Pancreas (tissue), 10 donors: Measurements from ENCODE around the gene KIAA1671. TPM values are rescaled to one million over a fixed set of nuclear protein-coding genes. Genes with fewer than 3 reads are reported as not detected.
A peak's percentile ranks its signal among the peaks of the same experiment; 100 is the strongest.

Source experiments
- ATAC-seq, 4 donors: fragments of 200-7000 bp; cut with Tn5 transposase; one replicate each; pipeline versions ENCODE4 v1.8.0 to v1.9.1; 2020; ENCODE audit warnings: mild to moderate bottlenecking in 4 of 4, moderate library complexity in 4 of 4
- DNase-seq, 6 donors: peaks; one replicate each; pipeline ENCODE4 v3.0.0-alpha.2; 2020
- FAIRE-seq: peaks from 2 replicates; lab custom pipeline; 2012; peaks lifted over from hg19 to GRCh38; lab: Jason Lieb, UNC
- H3K27ac ChIP-seq, 4 donors: fragments of 200-600 bp; sonication (generic); 1 replicate in 3 of 4; 2 replicates in 1 of 4; pipeline versions ENCODE4 v1.5.0 to v1.8.0; 2020
- H3K27me3 ChIP-seq, 4 donors: fragments of 200-600 bp; one replicate each; pipeline ENCODE4 v1.8.0; 2021
- H3K36me3 ChIP-seq, 3 donors: fragments of 200-600 bp; sonication (generic) in 1 of 3; one replicate each; pipeline versions ENCODE4 v1.5.0 to v1.8.0; 2020 to 2021
- H3K4me1 ChIP-seq, 3 donors: fragments of 200-600 bp; one replicate each; pipeline ENCODE4 v1.8.0; 2021
- H3K4me3 ChIP-seq, 4 donors: fragments of 200-600 bp; sonication (generic) in 2 of 4; one replicate each; pipeline versions ENCODE4 v1.5.0 to v1.8.0; 2020 to 2021
- H3K9me3 ChIP-seq, 4 donors: fragments of 200-600 bp; one replicate each; pipeline ENCODE4 v1.8.0; 2021
- CTCF ChIP-seq, 4 donors: fragments of 200-600 bp; sonication (generic) in 3 of 4; IDR thresholded peaks; one replicate each; pipeline versions ENCODE4 v1.5.0 to v1.8.0; 2021; ENCODE audit warnings: antibody characterized with exemption in 4 of 4
- WGBS, 2 donors: extraction: QIAGEN DNeasy Blood & Tissue Kit; methylation state at CpG; one replicate each; pipeline ENCODE4 v1.1.7; 2013; 5-methylcytosine and 5-hydroxymethylcytosine counted together
- intact Hi-C, 3 donors: fragments of 100-400 bp; cut with DNase I; formaldehyde crosslinking; loops; one replicate each; pipeline versions ENCODE4 v1.11.1 to v1.14.2; 2022
- polyA plus RNA-seq, 2 donors: library from polyadenylated mRNA; stranded (reverse); fragments of 200-250 nt; gene quantifications; one replicate each; pipeline ENCODE4 v1.2.3, GENCODE V29; 2013
- total RNA-seq, 6 donors: library from RNA; stranded (reverse); fragmentation: NEBNext Ultra II Directional in 4 of 6; extraction: Animal tissue kit (Norgen Biotek cat#: 25700) in 4 of 6; gene quantifications; one replicate each; pipeline versions ENCODE4 v1.2.1 to v1.2.4, GENCODE V29; 2021 to 2023
- donor health status: healthy with polysubstance abuse.
- donor health status: DM: no; HTN: no; CAD: no; lungs with moderate emphysema.
- donor health status: DM: no; HTN: no; CAD: no.
- donor health status: control.
- donor health status: control.
- donor health status: Bipolar disorder and iron deficiency.
- donor health status: DM: yes; HTN: yes; CAD: no.
- donor health status: DM: no; HTN: no; CAD: no.
- donor health status: DM: no; HTN: no; CAD: no.
- donor health status: DM: yes; HTN: yes; CAD: no.

Gene KIAA1671
- total and polyA plus RNA-seq, 8 donors: 8.3 to 28.8 (median 19.0) TPM

DNA sequence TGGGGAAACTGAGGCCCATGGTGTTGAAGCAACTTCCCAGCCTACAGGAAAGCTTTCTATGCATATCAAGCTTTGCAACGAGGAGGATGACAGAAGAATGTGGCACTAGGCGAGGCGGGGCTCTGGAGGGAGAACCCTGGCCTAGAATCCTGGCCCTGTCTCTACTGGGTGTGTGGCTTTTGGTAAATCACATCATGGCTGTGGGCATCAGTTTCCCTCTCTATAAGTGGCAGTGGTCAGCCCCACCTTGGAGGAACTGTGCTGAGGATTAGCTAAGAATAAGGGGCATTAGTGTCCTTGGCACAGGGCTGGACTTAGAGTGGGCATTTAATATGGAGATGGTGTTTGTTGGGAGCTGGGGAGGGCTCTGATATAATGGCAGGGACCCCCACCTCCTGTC is 124.5 kb downstream of the KIAA1671 start:
- Histone ChIP-seq H3K4me1 (no peaks in the 10 kb centered on the region), H3K36me3 (no peaks in the 10 kb centered on the region), H3K4me3 (no peak overlapping the region), H3K27ac (no peak overlapping the region), H3K27me3 (no peaks in the 10 kb centered on the region), H3K9me3 (no peaks in the 10 kb centered on the region)
- TF ChIP-seq CTCF (IDR thresholded peaks at IDR 0.05): no peak
- DNase-seq: no peak
- intact Hi-C loops: no loop called here
- 57 to 81% methylated on average over 3 of the region's 3 CpGs for WGBS, 2 donors
- FAIRE-seq: no peak
- ATAC-seq: no peak

DNA sequence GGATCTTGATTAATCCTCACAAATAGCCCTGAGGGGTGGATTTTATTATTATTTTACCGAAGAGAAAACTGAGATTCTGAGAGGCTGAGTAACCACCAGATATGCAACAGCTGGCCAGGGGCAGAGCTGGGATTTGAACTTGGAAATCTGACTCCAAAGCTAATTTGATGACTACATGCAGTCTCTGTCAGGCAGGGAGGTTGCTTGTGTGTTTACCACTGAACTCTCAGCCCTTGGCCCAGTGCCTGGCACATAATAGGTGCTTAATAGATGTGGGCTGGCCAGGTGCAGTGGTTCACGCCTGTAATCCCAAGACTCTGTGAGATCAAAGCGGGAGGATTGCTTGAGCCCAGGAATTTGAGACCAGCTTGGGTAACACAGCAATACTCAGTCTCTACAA is 125.4 kb downstream of the KIAA1671 start:
- H3K27ac ChIP-seq: no peak overlapping the region
- H3K4me1 ChIP-seq: no peaks in the 10 kb centered on the region
- no peaks in the 10 kb centered on the region for H3K27me3 ChIP-seq
- no peaks in the 10 kb centered on the region for H3K36me3 ChIP-seq
- intact Hi-C loops: no loop called here
- TF ChIP-seq CTCF (IDR thresholded peaks at IDR 0.05): no peak
- no peak overlapping the region for H3K4me3 ChIP-seq
- FAIRE-seq: no peak
- H3K9me3 ChIP-seq: no peaks in the 10 kb centered on the region
- no peak for DNase-seq
- ATAC-seq: no peak
- 77 to 83% methylated on average over 3 of the region's 3 CpGs for WGBS, 2 donors

DNA sequence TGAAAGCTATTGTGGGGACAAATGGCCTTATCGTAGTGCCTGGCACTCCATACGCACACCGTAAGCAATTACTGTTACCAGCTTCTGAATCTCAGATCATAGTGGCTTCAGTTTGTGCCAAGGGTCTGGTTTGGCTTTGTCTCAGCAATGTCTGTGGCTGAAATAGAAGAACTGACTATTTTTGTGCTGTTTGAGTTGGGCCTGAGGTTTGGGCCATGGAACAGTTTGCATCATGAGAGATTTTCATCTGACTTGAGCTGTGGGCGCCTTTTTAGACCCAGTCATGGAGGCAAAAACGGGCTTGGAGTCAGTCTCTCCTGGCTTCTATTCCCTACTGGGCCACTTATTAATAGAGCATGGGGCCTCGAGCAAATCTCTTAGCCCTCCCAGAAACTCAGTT is 126.1 kb downstream of the KIAA1671 start:
- Histone ChIP-seq H3K27ac (no peak overlapping the region), H3K4me1 (peaks cover 0 to under 1% (median 0%) of the 10 kb centered on the region in 3 donors), H3K4me3 (no peak overlapping the region), H3K27me3 (no peaks in the 10 kb centered on the region), H3K36me3 (no peaks in the 10 kb centered on the region), H3K9me3 (no peaks in the 10 kb centered on the region)
- DNase-seq (no peak), FAIRE-seq (no peak), ATAC-seq (no peak)
- intact Hi-C loops: no loop called here
- TF ChIP-seq CTCF (IDR thresholded peaks at IDR 0.05): no peak
- WGBS, 2 donors: 92 to 97% methylated on average over 6 of the region's 6 CpGs

DNA sequence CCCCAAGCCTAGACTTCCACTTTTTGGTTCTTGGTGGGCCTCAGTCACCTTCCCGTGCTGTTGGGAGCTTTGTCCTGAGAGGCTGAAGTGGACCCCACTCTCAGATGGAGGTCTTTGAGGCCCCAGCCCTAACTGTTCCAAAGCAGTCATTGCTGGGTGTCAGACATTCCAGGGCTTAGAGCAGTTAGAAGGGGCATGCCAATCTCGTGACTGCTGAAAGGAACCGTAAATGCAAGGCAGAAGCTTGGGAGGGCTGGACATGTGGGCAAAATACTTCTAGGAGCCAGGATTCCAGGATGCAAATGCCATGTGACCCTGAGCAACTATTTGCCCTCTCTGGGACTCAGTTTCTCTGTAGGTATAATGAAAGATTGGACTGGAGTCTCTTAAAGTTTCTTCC is 128.3 kb downstream of the KIAA1671 start:
- no peaks in the 10 kb centered on the region for H3K36me3 ChIP-seq
- WGBS, 2 donors: 75 to 90% methylated on average over 3 of the region's 3 CpGs
- ATAC-seq (no peak), FAIRE-seq (no peak), DNase-seq (no peak)
- H3K9me3 ChIP-seq: no peaks in the 10 kb centered on the region
- H3K4me1 ChIP-seq: peaks cover 0 to 4% (median 0%) of the 10 kb centered on the region in 3 donors
- H3K4me3 ChIP-seq: no peak overlapping the region
- H3K27ac ChIP-seq: no peak overlapping the region
- intact Hi-C loops: no loop called here
- no peaks in the 10 kb centered on the region for H3K27me3 ChIP-seq
- no peak for TF ChIP-seq CTCF (IDR thresholded peaks at IDR 0.05)

DNA sequence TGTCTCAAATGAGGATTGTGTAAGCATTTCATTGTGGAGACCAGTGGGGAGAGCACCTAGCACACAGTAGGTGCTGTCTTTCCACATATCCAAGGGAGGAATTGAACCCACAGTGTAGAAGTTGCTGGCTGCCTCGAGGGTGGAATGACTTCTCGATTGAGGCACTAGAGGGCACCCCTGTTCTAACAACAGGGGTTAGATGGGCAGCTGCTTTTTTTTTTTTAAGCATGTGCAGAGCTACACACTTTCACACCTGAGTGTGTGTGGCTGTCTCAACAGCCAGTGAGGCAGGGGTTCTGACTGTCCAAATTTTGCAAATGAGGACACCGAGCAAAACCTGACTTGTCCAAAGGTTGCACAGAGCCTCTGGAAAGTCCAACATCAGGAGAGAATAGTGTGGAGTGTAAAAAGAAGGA is 128.9 kb downstream of the KIAA1671 start:
- no peak for FAIRE-seq
- DNase-seq: peak in 1 of 6 donors; percentile 43
- TF ChIP-seq CTCF (IDR thresholded peaks at IDR 0.05): peak in 3 of 4 donors; percentile 14 to 36 (median 27)
- Histone ChIP-seq H3K27ac (no peak overlapping the region), H3K27me3 (no peaks in the 10 kb centered on the region), H3K9me3 (no peaks in the 10 kb centered on the region), H3K36me3 (no peaks in the 10 kb centered on the region), H3K4me1 (peaks cover 0 to 4% (median 0%) of the 10 kb centered on the region in 3 donors), H3K4me3 (no peak overlapping the region)
- WGBS, 2 donors: 23 to 36% methylated on average over 3 of the region's 3 CpGs
- ATAC-seq: peak; percentile 47 to 73 (median 66)
- intact Hi-C loops: no loop called here
